SK-N-SH (cell line): Measurements from ENCODE around the gene NUP188.

Source experiments
- FOXM1 ChIP-seq: IDR thresholded peaks from 2 replicates; pipeline ENCODE4 v1.4.0; 2012; ENCODE audit warnings: low read depth, mild to moderate bottlenecking
- GABPA ChIP-seq: IDR thresholded peaks from 2 replicates; pipeline ENCODE4 v1.4.0; 2012; ENCODE audit warnings: low read depth, mild to moderate bottlenecking
- JUND ChIP-seq: IDR thresholded peaks from 2 replicates; pipeline ENCODE4 v1.4.0; 2012
- POLR2AphosphoS5 ChIP-seq: IDR thresholded peaks from 2 replicates; pipeline ENCODE4 v1.6.1; 2012; ENCODE audit warnings: low read depth, low read length
- RAD21 ChIP-seq: IDR thresholded peaks from 2 replicates; pipeline ENCODE4 v1.6.1; 2012; ENCODE audit warnings: mild to moderate bottlenecking, low read length
- RCOR1 ChIP-seq: fragments of 150-350 bp; IDR thresholded peaks from 2 replicates; pipeline ENCODE4 v1.6.1; 2017; ENCODE audit warnings: antibody characterized with exemption, low read length
- RFX5 ChIP-seq: IDR thresholded peaks from 2 replicates; pipeline ENCODE4 v1.6.1; 2012; ENCODE audit warnings: mild to moderate bottlenecking, improper control_type of control experiment, low read length
- TEAD4 ChIP-seq: IDR thresholded peaks from 2 replicates; pipeline ENCODE4 v1.4.0; 2012; ENCODE audit warnings: mild to moderate bottlenecking, borderline replicate concordance; ENCODE audit not compliant: insufficient read depth
- YY1 ChIP-seq: IDR thresholded peaks from 2 replicates; pipeline ENCODE4 v1.4.0; 2012; ENCODE audit warnings: low read depth, mild to moderate bottlenecking
- TF ChIP-seq, protein P1 (sequence below): fragments of 200-600 bp; sonication (generic); IDR thresholded peaks from 2 replicates; pipeline ENCODE4 v1.6.1; 2017; ENCODE audit warnings: antibody characterized with exemption, mild to moderate bottlenecking, moderate library complexity

DNA sequence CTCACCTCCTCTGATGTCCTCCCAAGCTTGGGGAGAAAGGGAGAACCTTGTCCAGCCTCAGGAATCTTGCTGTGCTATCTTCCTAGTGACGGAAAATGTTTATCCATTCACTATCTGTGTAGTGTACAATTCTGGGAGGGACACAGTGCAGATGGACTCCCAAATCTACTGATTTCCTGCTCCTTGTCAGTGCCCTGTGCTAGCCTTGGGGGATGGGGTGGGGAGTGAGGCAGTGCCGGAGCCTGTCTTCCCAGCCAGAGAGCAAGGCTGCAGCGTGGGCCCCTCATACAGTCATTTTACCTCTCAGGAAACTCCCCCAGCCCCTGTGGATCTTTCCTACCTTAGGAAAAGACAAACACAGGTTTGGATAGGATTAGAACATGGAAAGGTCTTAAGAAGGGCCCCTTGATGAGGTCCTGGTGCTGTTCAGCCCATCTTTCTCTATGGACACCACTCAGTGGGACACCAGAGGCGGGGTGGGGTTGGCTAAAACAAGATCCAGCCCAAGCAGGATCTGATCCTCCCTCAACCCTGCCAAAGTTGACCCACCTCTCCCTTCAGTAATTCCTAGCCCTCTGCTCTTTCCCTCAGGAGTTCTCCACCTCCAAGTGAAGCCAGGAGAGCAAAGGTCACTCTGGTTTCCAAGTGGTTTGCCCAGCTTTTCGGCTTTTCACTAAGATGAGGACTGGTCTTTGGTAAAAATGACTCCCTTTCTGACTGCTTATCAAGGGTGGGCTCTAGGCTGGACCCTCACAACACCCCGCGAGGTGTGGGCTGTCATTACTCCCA lies 3.5 kb upstream of the NUP188 start:
- no peak for TF ChIP-seq JUND
- TF ChIP-seq, protein P1, sequence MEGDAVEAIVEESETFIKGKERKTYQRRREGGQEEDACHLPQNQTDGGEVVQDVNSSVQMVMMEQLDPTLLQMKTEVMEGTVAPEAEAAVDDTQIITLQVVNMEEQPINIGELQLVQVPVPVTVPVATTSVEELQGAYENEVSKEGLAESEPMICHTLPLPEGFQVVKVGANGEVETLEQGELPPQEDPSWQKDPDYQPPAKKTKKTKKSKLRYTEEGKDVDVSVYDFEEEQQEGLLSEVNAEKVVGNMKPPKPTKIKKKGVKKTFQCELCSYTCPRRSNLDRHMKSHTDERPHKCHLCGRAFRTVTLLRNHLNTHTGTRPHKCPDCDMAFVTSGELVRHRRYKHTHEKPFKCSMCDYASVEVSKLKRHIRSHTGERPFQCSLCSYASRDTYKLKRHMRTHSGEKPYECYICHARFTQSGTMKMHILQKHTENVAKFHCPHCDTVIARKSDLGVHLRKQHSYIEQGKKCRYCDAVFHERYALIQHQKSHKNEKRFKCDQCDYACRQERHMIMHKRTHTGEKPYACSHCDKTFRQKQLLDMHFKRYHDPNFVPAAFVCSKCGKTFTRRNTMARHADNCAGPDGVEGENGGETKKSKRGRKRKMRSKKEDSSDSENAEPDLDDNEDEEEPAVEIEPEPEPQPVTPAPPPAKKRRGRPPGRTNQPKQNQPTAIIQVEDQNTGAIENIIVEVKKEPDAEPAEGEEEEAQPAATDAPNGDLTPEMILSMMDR, result no peak
- TF ChIP-seq RAD21, result no peak
- no peak for TF ChIP-seq RFX5
- TF ChIP-seq POLR2AphosphoS5, result no peak
- no peak for TF ChIP-seq TEAD4
- TF ChIP-seq YY1, result no peak
- TF ChIP-seq RCOR1, result no peak
- no peak for TF ChIP-seq GABPA
- TF ChIP-seq FOXM1, result no peak
